ENCODE results near the gene MTERF1.

Gene MTERF1

GRCh38 chr7:91832493-91833045 is 47.9 kb downstream of the MTERF1 start:
- no peak for DNase-seq (ENCODE audit: low spot score)

GRCh38 chr7:91827169-91827568 is 53.3 kb downstream of the MTERF1 start:
- DNase-seq (ENCODE audit: low spot score), result no peak

- DNase-seq (ENCODE audit: low spot score), result no peak
Measured at GRCh38 chr7:91826377-91826776, 54.1 kb downstream of the MTERF1 start.

GRCh38 chr7:91824201-91824600 is 56.3 kb downstream of the MTERF1 start:
- DNase-seq (ENCODE audit: low spot score), result no peak

Measured in hematopoietic multipotent progenitor cell treated with erythropoietin and hydrocortisone succinate and interleukin-3 and kit ligand, for 15 days (in vitro differentiated cells).